ENCODE data around the gene ORC6. TPM values are rescaled to one million over a fixed set of nuclear protein-coding genes. Genes with fewer than 3 reads are reported as not detected.

The ORC6 gene
- total and polyA plus RNA-seq, 10 of the 15 experiments (the other 5 are each of a cell fraction or from before 2014, with no cell fraction given), result 25.7 to 88.5 (median 49.1) TPM

Other genes starting within 250 kb of the ORC6 start
- 26.2 and 36.9 TPM in 2 replicates for gene SHCBP1, start 68.3 kb upstream of the ORC6 start, total RNA-seq (2014; rRNA removed)
- gene SHCBP1, start 68.3 kb upstream of the ORC6 start, total RNA-seq (2014; rRNA removed; fragmentation: Illumina TruSeq; extraction: Trizol), result 29.5 and 30.5 TPM in 2 replicates
- gene SHCBP1, start 68.3 kb upstream of the ORC6 start, total RNA-seq (2021), result 25.3 and 29.8 TPM in 2 replicates
- gene SHCBP1, start 68.3 kb upstream of the ORC6 start, polyA plus RNA-seq (2011; rRNA removed), result 38.9 and 51.0 TPM in 2 replicates
- 32.4 and 45.6 TPM in 2 replicates for gene SHCBP1, start 68.3 kb upstream of the ORC6 start, polyA plus RNA-seq (2014; fragmentation: Illumina TruSeq; extraction: Trizol)
- 10 to 100 TPM in 1 of 2 experiments, 1 to 10 TPM in 1; 9.5 to 17.5 TPM for gene SHCBP1, start 68.3 kb upstream of the ORC6 start, polyA plus RNA-seq (2014; fragmentation: Nextera tagmentation; extraction: Ambion mirVana)
- gene SHCBP1, start 68.3 kb upstream of the ORC6 start, polyA plus RNA-seq (2014; rRNA removed), result 28.4 and 29.9 TPM in 2 replicates
- gene SHCBP1, start 68.3 kb upstream of the ORC6 start, polyA plus RNA-seq (2016; fragmentation: Nextera tagmentation; extraction: Ambion mirVana), result 10 to 100 TPM; 73.0 to 73.3 TPM
- gene VPS35, start 481 bp upstream of the ORC6 start, total RNA-seq (2014; rRNA removed), result 44.2 and 50.7 TPM in 2 replicates
- gene VPS35, start 481 bp upstream of the ORC6 start, total RNA-seq (2014; rRNA removed; fragmentation: Illumina TruSeq; extraction: Trizol), result 57.5 and 58.1 TPM in 2 replicates
- gene VPS35, start 481 bp upstream of the ORC6 start, total RNA-seq (2021), result 74.2 and 82.0 TPM in 2 replicates
- 28.5 and 53.3 TPM in 2 replicates for gene VPS35, start 481 bp upstream of the ORC6 start, polyA plus RNA-seq (2011; rRNA removed)
- 50.6 and 60.8 TPM in 2 replicates for gene VPS35, start 481 bp upstream of the ORC6 start, polyA plus RNA-seq (2014; fragmentation: Illumina TruSeq; extraction: Trizol)
- 10 to 100 TPM; 63.8 to 73.0 TPM for gene VPS35, start 481 bp upstream of the ORC6 start, polyA plus RNA-seq (2014; fragmentation: Nextera tagmentation; extraction: Ambion mirVana)
- 32.3 and 37.0 TPM in 2 replicates for gene VPS35, start 481 bp upstream of the ORC6 start, polyA plus RNA-seq (2014; rRNA removed)
- 100 to 1,000 TPM; 111 to 125 TPM for gene VPS35, start 481 bp upstream of the ORC6 start, polyA plus RNA-seq (2016; fragmentation: Nextera tagmentation; extraction: Ambion mirVana)
- 0.27 and 0.28 TPM in 2 replicates for gene MYLK3, start 58.7 kb downstream of the ORC6 start, total RNA-seq (2014; rRNA removed)
- gene MYLK3, start 58.7 kb downstream of the ORC6 start, total RNA-seq (2014; rRNA removed; fragmentation: Illumina TruSeq; extraction: Trizol), result 0.14 and 0.27 TPM in 2 replicates
- gene MYLK3, start 58.7 kb downstream of the ORC6 start, total RNA-seq (2021), result 0.37 and 0.46 TPM in 2 replicates
- gene MYLK3, start 58.7 kb downstream of the ORC6 start, polyA plus RNA-seq (2011; rRNA removed), result 0.15 and 0.20 TPM in 2 replicates
- gene MYLK3, start 58.7 kb downstream of the ORC6 start, polyA plus RNA-seq (2014; fragmentation: Illumina TruSeq; extraction: Trizol), result 0.12 and 0.14 TPM in 2 replicates
- under 1 TPM; 0.02 to 0.05 TPM for gene MYLK3, start 58.7 kb downstream of the ORC6 start, polyA plus RNA-seq (2014; fragmentation: Nextera tagmentation; extraction: Ambion mirVana)
- gene MYLK3, start 58.7 kb downstream of the ORC6 start, polyA plus RNA-seq (2014; rRNA removed), result 0.17 and 0.37 TPM in 2 replicates
- under 1 TPM; 0.18 to 0.21 TPM for gene MYLK3, start 58.7 kb downstream of the ORC6 start, polyA plus RNA-seq (2016; fragmentation: Nextera tagmentation; extraction: Ambion mirVana)
- gene C16orf87, start 141.5 kb downstream of the ORC6 start, total RNA-seq (2014; rRNA removed), result 18.4 and 24.3 TPM in 2 replicates
- gene C16orf87, start 141.5 kb downstream of the ORC6 start, total RNA-seq (2014; rRNA removed; fragmentation: Illumina TruSeq; extraction: Trizol), result 32.6 and 34.9 TPM in 2 replicates
- 21.8 and 21.9 TPM in 2 replicates for gene C16orf87, start 141.5 kb downstream of the ORC6 start, total RNA-seq (2021)
- gene C16orf87, start 141.5 kb downstream of the ORC6 start, polyA plus RNA-seq (2011; rRNA removed), result 19.7 and 30.8 TPM in 2 replicates
- 29.3 and 40.1 TPM in 2 replicates for gene C16orf87, start 141.5 kb downstream of the ORC6 start, polyA plus RNA-seq (2014; fragmentation: Illumina TruSeq; extraction: Trizol)
- 10 to 100 TPM; 49.0 to 51.8 TPM for gene C16orf87, start 141.5 kb downstream of the ORC6 start, polyA plus RNA-seq (2014; fragmentation: Nextera tagmentation; extraction: Ambion mirVana)
- 16.8 and 18.5 TPM in 2 replicates for gene C16orf87, start 141.5 kb downstream of the ORC6 start, polyA plus RNA-seq (2014; rRNA removed)
- 10 to 100 TPM; 69.8 to 72.6 TPM for gene C16orf87, start 141.5 kb downstream of the ORC6 start, polyA plus RNA-seq (2016; fragmentation: Nextera tagmentation; extraction: Ambion mirVana)
- 3.8 and 3.9 TPM in 2 replicates for gene GPT2, start 194.7 kb downstream of the ORC6 start, total RNA-seq (2014; rRNA removed)
- 2.2 and 2.8 TPM in 2 replicates for gene GPT2, start 194.7 kb downstream of the ORC6 start, total RNA-seq (2014; rRNA removed; fragmentation: Illumina TruSeq; extraction: Trizol)
- gene GPT2, start 194.7 kb downstream of the ORC6 start, total RNA-seq (2021), result 5.9 and 8.5 TPM in 2 replicates
- 5.7 and 9.2 TPM in 2 replicates for gene GPT2, start 194.7 kb downstream of the ORC6 start, polyA plus RNA-seq (2011; rRNA removed)
- gene GPT2, start 194.7 kb downstream of the ORC6 start, polyA plus RNA-seq (2014; fragmentation: Illumina TruSeq; extraction: Trizol), result 1.4 and 4.0 TPM in 2 replicates
- under 1 TPM; 0.45 to 0.80 TPM for gene GPT2, start 194.7 kb downstream of the ORC6 start, polyA plus RNA-seq (2014; fragmentation: Nextera tagmentation; extraction: Ambion mirVana)
- gene GPT2, start 194.7 kb downstream of the ORC6 start, polyA plus RNA-seq (2014; rRNA removed), result 4.5 and 4.7 TPM in 2 replicates
- gene GPT2, start 194.7 kb downstream of the ORC6 start, polyA plus RNA-seq (2016; fragmentation: Nextera tagmentation; extraction: Ambion mirVana), result 1 to 10 TPM; 9.0 to 9.9 TPM

All from GM12878 (cell line).